ENCODE measurements around the gene FLACC1. TPM values are rescaled to one million over a fixed set of nuclear protein-coding genes. Genes with fewer than 3 reads are reported as not detected.

FLACC1 gene
- total and polyA plus RNA-seq, 2 experiments from 2014 or later: 1.4 to 2.3 TPM

GRCh38 chr2:201256082-201256481 is 101.1 kb downstream of the FLACC1 start:
- Histone ChIP-seq H3K9me2 (ENCODE audit: insufficient read depth) (no peaks in the 10 kb centered on the region), H3K9me3 (ENCODE audit: low read depth) (no peaks in the 10 kb centered on the region), H4K20me1 (ENCODE audit: insufficient read depth) (no peaks in the 10 kb centered on the region), H2AFZ (no peak overlapping the region), H3K9ac (no peak overlapping the region), H3K27me3 (replicated peaks; ENCODE audit: insufficient read depth) (no peaks in the 10 kb centered on the region), H3K36me3 (ENCODE audit: low read depth) (no peaks in the 10 kb centered on the region), H3K4me1 (ENCODE audit: insufficient read depth) (peaks cover 18% of the 10 kb centered on the region), H3K79me2 (ENCODE audit: insufficient read depth) (peaks cover 25% of the 10 kb centered on the region), H3K4me2 (ENCODE audit: unreplicated experiment) (no peak overlapping the region), H3F3A (ENCODE audit: insufficient read depth) (peaks cover 18% of the 10 kb centered on the region), H3K4me3 (no peak overlapping the region), H3K27ac (no peak overlapping the region)
- in situ Hi-C loops (cut with MboI): no loop called here
- 71 to 85% methylated on average over 3 of the region's 3 CpGs for WGBS, 2 experiments (ENCODE audit: low coverage in 1 of 2, low lambda C conversion rate in 2 of 2, missing lambda C conversion rate in 2 of 2)
- DNase-seq: no peak
- TF ChIP-seq EZH2phosphoT487 (IDR thresholded peaks at IDR 0.05; ENCODE audit: insufficient read depth, low read depth) (no peak), EZH2 (IDR thresholded peaks at IDR 0.05; ENCODE audit: insufficient read depth, poor library complexity, severe bottlenecking) (no peak)

GRCh38 chr2:201255408-201256033 is 101.6 kb downstream of the FLACC1 start:
- Histone ChIP-seq H2AFZ (no peak overlapping the region), H3K9me3 (ENCODE audit: low read depth) (no peaks in the 10 kb centered on the region), H3K4me3 (no peak overlapping the region), H3K4me1 (ENCODE audit: insufficient read depth) (peaks cover 15% of the 10 kb centered on the region), H3K36me3 (ENCODE audit: low read depth) (no peaks in the 10 kb centered on the region), H3K9ac (no peak overlapping the region), H3K79me2 (ENCODE audit: insufficient read depth) (peaks cover 19% of the 10 kb centered on the region), H3K27ac (no peak overlapping the region), H3K9me2 (ENCODE audit: insufficient read depth) (no peaks in the 10 kb centered on the region), H3F3A (ENCODE audit: insufficient read depth) (peaks cover 18% of the 10 kb centered on the region), H3K4me2 (ENCODE audit: unreplicated experiment) (no peak overlapping the region), H3K27me3 (replicated peaks; ENCODE audit: insufficient read depth) (no peaks in the 10 kb centered on the region), H4K20me1 (ENCODE audit: insufficient read depth) (no peaks in the 10 kb centered on the region)
- no peak for DNase-seq
- in situ Hi-C loops (cut with MboI): no loop called here
- TF ChIP-seq EZH2phosphoT487 (IDR thresholded peaks at IDR 0.05; ENCODE audit: insufficient read depth, low read depth) (no peak), EZH2 (IDR thresholded peaks at IDR 0.05; ENCODE audit: insufficient read depth, poor library complexity, severe bottlenecking) (no peak)
- WGBS, 2 experiments (ENCODE audit: low coverage in 1 of 2, low lambda C conversion rate in 2 of 2, missing lambda C conversion rate in 2 of 2): 97 to 100% methylated on average over 3 of the region's 3 CpGs

DNA sequence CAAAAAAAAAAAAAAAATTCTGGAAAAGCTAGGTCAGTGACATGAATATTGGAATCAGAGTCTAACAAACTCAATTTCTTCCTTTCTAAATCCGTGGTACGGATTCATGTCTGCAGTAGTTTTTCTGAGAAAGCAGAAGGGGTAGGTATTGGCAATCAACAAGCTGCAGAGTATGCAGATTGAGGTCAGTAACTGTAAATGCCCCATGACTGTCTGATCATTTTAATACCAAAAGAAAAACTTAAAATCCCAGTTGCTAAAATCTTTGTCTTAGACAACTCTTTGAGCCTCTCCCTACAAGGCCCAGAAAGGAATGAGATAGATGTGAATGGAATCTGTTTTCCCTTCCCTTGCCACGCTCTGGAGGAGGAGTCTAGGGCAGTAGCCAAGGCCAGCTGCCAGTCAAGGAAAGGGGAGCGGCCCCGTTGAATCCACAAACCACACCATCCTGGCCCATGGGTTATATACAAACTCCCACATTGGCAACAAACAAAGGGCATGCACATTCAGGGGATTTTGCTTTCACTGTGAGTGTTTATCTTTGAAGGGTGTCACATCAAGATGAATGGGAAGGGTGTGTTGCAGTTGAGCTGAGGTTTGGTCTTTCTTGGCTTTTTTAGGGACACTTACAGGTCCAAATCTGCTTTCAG is 102.9 kb downstream of the FLACC1 start:
- no peaks in the 10 kb centered on the region for H3K9me3 ChIP-seq (ENCODE audit: low read depth)
- peak overlapping the region; percentile 62 for H2AFZ ChIP-seq
- in situ Hi-C loops (cut with MboI): no loop called here
- no peak overlapping the region for H3K27ac ChIP-seq
- no peaks in the 10 kb centered on the region for H3K36me3 ChIP-seq (ENCODE audit: low read depth)
- WGBS, 2 experiments (ENCODE audit: low coverage in 1 of 2, low lambda C conversion rate in 2 of 2, missing lambda C conversion rate in 2 of 2): 20 to 28% methylated on average over 5 of the region's 5 CpGs
- DNase-seq: peak; percentile 57
- H3F3A ChIP-seq (ENCODE audit: insufficient read depth): peaks cover 18% of the 10 kb centered on the region
- TF ChIP-seq EZH2phosphoT487 (IDR thresholded peaks at IDR 0.05; ENCODE audit: insufficient read depth, low read depth): no peak
- TF ChIP-seq EZH2 (IDR thresholded peaks at IDR 0.05; ENCODE audit: insufficient read depth, poor library complexity, severe bottlenecking): no peak
- H3K4me3 ChIP-seq: no peak overlapping the region
- H3K79me2 ChIP-seq (ENCODE audit: insufficient read depth): peaks cover 6% of the 10 kb centered on the region
- no peaks in the 10 kb centered on the region for H3K27me3 ChIP-seq (replicated peaks; ENCODE audit: insufficient read depth)
- no peaks in the 10 kb centered on the region for H3K9me2 ChIP-seq (ENCODE audit: insufficient read depth)
- H3K4me1 ChIP-seq (ENCODE audit: insufficient read depth): peaks cover 2% of the 10 kb centered on the region; the same call in 1 of the 2 replicates
- H3K4me2 ChIP-seq (ENCODE audit: unreplicated experiment): no peak overlapping the region
- H4K20me1 ChIP-seq (ENCODE audit: insufficient read depth): no peaks in the 10 kb centered on the region
- no peak overlapping the region for H3K9ac ChIP-seq

DNA sequence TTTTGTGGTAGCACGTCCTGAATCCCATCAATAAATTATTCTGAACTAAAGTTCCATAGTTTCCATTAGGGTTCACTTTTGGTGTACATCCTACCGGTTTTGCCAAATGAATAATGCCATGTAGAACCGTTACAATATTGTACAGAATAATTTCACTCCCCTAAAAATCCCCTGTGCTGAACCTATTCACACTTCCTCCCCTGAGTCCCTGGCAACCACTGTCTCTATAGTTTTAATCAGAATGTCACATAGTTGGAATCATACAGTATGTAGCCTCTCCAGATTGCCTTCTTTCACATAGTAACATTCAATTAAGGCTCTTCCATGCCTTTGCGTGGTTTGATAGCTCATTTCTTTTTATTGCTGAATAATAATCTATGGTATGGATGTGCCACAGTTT is 106.4 kb downstream of the FLACC1 start:
- H3K9me3 ChIP-seq (ENCODE audit: low read depth): no peaks in the 10 kb centered on the region
- H3K4me1 ChIP-seq (ENCODE audit: insufficient read depth): no peaks in the 10 kb centered on the region
- H3K4me2 ChIP-seq (ENCODE audit: unreplicated experiment): no peak overlapping the region
- no peaks in the 10 kb centered on the region for H3K9me2 ChIP-seq (ENCODE audit: insufficient read depth)
- no peaks in the 10 kb centered on the region for H3K79me2 ChIP-seq (ENCODE audit: insufficient read depth)
- no peaks in the 10 kb centered on the region for H3K36me3 ChIP-seq (ENCODE audit: low read depth)
- H4K20me1 ChIP-seq (ENCODE audit: insufficient read depth): no peaks in the 10 kb centered on the region
- no peaks in the 10 kb centered on the region for H3K27me3 ChIP-seq (replicated peaks; ENCODE audit: insufficient read depth)
- no peak overlapping the region for H2AFZ ChIP-seq
- no peak overlapping the region for H3K27ac ChIP-seq
- no peak for DNase-seq
- H3K9ac ChIP-seq: no peak overlapping the region
- 83 to 93% methylated on average over 4 of the region's 4 CpGs for whole genome bisulfite sequencing, 2 experiments (ENCODE audit: low coverage in 1 of 2, low lambda C conversion rate in 2 of 2, missing lambda C conversion rate in 2 of 2)
- no peaks in the 10 kb centered on the region for H3F3A ChIP-seq (ENCODE audit: insufficient read depth)
- H3K4me3 ChIP-seq: no peak overlapping the region
- in situ Hi-C loops (cut with MboI): no loop called here
- TF ChIP-seq EZH2phosphoT487 (IDR thresholded peaks at IDR 0.05; ENCODE audit: insufficient read depth, low read depth) (no peak), EZH2 (IDR thresholded peaks at IDR 0.05; ENCODE audit: insufficient read depth, poor library complexity, severe bottlenecking) (no peak)
